Measurements from ENCODE around the gene EFCAB7. TPM values are rescaled to one million over a fixed set of nuclear protein-coding genes. Genes with fewer than 3 reads are reported as not detected.

EFCAB7 gene
- total and polyA plus RNA-seq, 2 donors (not counting 3 experiments of a cell fraction or from before 2014, with no cell fraction given): 1.4 to 7.1 TPM

DNA sequence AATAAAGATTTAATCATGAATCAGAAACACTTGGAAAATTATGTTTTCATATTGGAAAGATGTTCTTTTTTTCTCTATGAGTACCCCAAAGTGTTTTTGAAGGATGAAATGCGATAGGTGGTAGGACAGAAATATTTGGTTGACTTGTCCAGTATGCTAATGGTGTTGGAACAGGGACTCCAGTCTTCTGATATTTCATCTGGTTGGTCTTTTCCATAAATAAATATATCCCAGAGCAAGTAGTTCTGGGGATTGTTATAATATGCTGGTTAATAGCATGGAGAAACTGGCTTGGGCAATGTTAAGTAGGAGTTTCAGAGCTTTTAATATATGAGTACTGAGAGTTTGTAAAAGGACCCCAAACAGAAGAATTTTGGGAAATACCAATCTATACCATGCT lies 78.6 kb downstream of the EFCAB7 start:
- FAIRE-seq (no peak), DNase-seq (ENCODE audit: low read depth, low spot score) (no peak)
- H3K4me3 ChIP-seq (replicated peaks in 1 of 3; ENCODE audit: insufficient read depth in 1 of 3, low read depth in 1 of 3, low read length in 3 of 3): no peak overlapping the region
- TF ChIP-seq, protein P1, sequence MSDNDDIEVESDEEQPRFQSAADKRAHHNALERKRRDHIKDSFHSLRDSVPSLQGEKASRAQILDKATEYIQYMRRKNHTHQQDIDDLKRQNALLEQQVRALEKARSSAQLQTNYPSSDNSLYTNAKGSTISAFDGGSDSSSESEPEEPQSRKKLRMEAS (IDR thresholded peaks at IDR 0.05; ENCODE audit: insufficient read depth, insufficient read length): no peak
- TF ChIP-seq POLR2AphosphoS5 (IDR thresholded peaks at IDR 0.05; ENCODE audit: insufficient read depth, low read depth, low read length): no peak
- no peak for TF ChIP-seq GATA2 (IDR thresholded peaks at IDR 0.05; ENCODE audit: insufficient read depth, insufficient read length, low read depth, low read length)
- dilution Hi-C loops (cut with MboI; ENCODE audit: extremely low pct_ligation_motif_present, low sequenced_read_pairs) (no loop called here), intact Hi-C loops (cut with micrococcal nuclease) (no loop called here)
- H4K20me1 ChIP-seq (replicated peaks; ENCODE audit: control insufficient read depth, extremely low read depth, insufficient read depth, low read length): no peaks in the 10 kb centered on the region
- no peaks in the 10 kb centered on the region for H3K4me1 ChIP-seq (ENCODE audit: control insufficient read depth, extremely low read depth, insufficient read depth, low read length)
- no peaks in the 10 kb centered on the region for H3K9me1 ChIP-seq (replicated peaks; ENCODE audit: control insufficient read depth, extremely low read depth, insufficient read depth, low read length)
- ChIA-PET POLR2A (no interaction called here), CTCF (no interaction called here)
- no peak overlapping the region for H3K9ac ChIP-seq (replicated peaks; ENCODE audit: extremely low read depth, insufficient read depth, low read length)
- H3K4me2 ChIP-seq (ENCODE audit: insufficient read depth, low read length): no peak overlapping the region
- H3K27ac ChIP-seq (ENCODE audit: insufficient read depth, low read depth, low read length): no peak overlapping the region
- H2AFZ ChIP-seq (ENCODE audit: low read depth, low read length): no peak overlapping the region
- no peaks in the 10 kb centered on the region for H3K27me3 ChIP-seq (ENCODE audit: control insufficient read depth in 2 of 2, insufficient read depth in 2 of 2, low read length in 2 of 2)
- BruUV-seq (replicated peaks): no TSS peak
- no peaks in the 10 kb centered on the region for H3K9me3 ChIP-seq (replicated peaks; ENCODE audit: control insufficient read depth, insufficient read depth, low read length)
- H3K79me2 ChIP-seq (ENCODE audit: control insufficient read depth, insufficient read depth, low read length): no peaks in the 10 kb centered on the region
- H3K36me3 ChIP-seq (ENCODE audit: control insufficient read depth in 2 of 2, extremely low read depth in 1 of 2, insufficient read depth in 2 of 2, low read length in 2 of 2): no peaks in the 10 kb centered on the region

DNA sequence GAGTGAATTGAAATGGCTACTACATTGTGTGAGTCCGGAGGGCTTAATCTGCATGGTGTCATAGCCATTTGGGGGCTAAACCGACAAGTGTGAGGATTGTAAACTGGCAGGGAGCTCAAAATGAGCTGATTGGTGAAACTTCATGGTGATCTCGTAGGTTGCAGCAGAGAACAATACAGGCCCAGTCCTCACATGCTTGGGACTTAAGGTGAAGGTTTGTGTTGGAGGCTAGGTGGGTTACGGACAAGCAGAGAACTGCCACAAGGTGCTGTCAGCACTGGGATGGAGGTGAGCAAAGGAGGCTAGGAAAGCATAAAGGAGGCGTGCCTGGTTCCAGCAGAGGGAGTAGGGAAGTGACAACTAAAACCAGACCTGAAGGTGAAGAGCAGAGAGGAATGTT lies 79.3 kb downstream of the EFCAB7 start:
- TF ChIP-seq MYC (IDR thresholded peaks at IDR 0.05; ENCODE audit: low read depth, low read length): no peak
- TF ChIP-seq POLR2AphosphoS5 (IDR thresholded peaks at IDR 0.05; ENCODE audit: insufficient read depth, low read depth, low read length): no peak
- no peak for TF ChIP-seq GATA2 (IDR thresholded peaks at IDR 0.05; ENCODE audit: insufficient read depth, insufficient read length, low read depth, low read length)
- TF ChIP-seq, protein P1 (IDR thresholded peaks at IDR 0.05; ENCODE audit: insufficient read depth, insufficient read length): no peak
- no peak for TF ChIP-seq FOS (IDR thresholded peaks at IDR 0.05; ENCODE audit: borderline replicate concordance, insufficient read depth, low read length)
- TF ChIP-seq JUN (IDR thresholded peaks at IDR 0.05; ENCODE audit: borderline replicate concordance, insufficient read depth, insufficient read length, low read depth): no peak
- TF ChIP-seq POLR2A (IDR thresholded peaks at IDR 0.05; ENCODE audit: low read depth, low read length): no peak
- no peak for TF ChIP-seq EZH2 (IDR thresholded peaks at IDR 0.05; ENCODE audit: borderline replicate concordance, low read depth, low read length, severe bottlenecking)
- TF ChIP-seq, protein P2, sequence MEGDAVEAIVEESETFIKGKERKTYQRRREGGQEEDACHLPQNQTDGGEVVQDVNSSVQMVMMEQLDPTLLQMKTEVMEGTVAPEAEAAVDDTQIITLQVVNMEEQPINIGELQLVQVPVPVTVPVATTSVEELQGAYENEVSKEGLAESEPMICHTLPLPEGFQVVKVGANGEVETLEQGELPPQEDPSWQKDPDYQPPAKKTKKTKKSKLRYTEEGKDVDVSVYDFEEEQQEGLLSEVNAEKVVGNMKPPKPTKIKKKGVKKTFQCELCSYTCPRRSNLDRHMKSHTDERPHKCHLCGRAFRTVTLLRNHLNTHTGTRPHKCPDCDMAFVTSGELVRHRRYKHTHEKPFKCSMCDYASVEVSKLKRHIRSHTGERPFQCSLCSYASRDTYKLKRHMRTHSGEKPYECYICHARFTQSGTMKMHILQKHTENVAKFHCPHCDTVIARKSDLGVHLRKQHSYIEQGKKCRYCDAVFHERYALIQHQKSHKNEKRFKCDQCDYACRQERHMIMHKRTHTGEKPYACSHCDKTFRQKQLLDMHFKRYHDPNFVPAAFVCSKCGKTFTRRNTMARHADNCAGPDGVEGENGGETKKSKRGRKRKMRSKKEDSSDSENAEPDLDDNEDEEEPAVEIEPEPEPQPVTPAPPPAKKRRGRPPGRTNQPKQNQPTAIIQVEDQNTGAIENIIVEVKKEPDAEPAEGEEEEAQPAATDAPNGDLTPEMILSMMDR (IDR thresholded peaks at IDR 0.05; ENCODE audit: extremely low read depth in 1 of 2, insufficient read depth in 1 of 2, low read depth in 1 of 2, low read length in 2 of 2): no peak
- BruUV-seq (replicated peaks): no TSS peak
- no peaks in the 10 kb centered on the region for H3K9me1 ChIP-seq (replicated peaks; ENCODE audit: control insufficient read depth, extremely low read depth, insufficient read depth, low read length)
- no peak overlapping the region for H2AFZ ChIP-seq (ENCODE audit: low read depth, low read length)
- H3K27ac ChIP-seq (ENCODE audit: insufficient read depth, low read depth, low read length): no peak overlapping the region
- no peaks in the 10 kb centered on the region for H3K27me3 ChIP-seq (ENCODE audit: control insufficient read depth in 2 of 2, insufficient read depth in 2 of 2, low read length in 2 of 2)
- DNase-seq (ENCODE audit: low read depth, low spot score) (no peak), FAIRE-seq (no peak)
- no peak overlapping the region for H3K9ac ChIP-seq (replicated peaks; ENCODE audit: extremely low read depth, insufficient read depth, low read length)
- no peak overlapping the region for H3K4me2 ChIP-seq (ENCODE audit: insufficient read depth, low read length)
- ChIA-PET CTCF (no interaction called here), POLR2A (no interaction called here)
- intact Hi-C loops (cut with micrococcal nuclease) (no loop called here), dilution Hi-C loops (cut with MboI; ENCODE audit: extremely low pct_ligation_motif_present, low sequenced_read_pairs) (no loop called here)
- no peak overlapping the region for H3K4me3 ChIP-seq (replicated peaks in 1 of 3; ENCODE audit: insufficient read depth in 1 of 3, low read depth in 1 of 3, low read length in 3 of 3)
- no peaks in the 10 kb centered on the region for H4K20me1 ChIP-seq (replicated peaks; ENCODE audit: control insufficient read depth, extremely low read depth, insufficient read depth, low read length)
- H3K36me3 ChIP-seq (ENCODE audit: control insufficient read depth in 2 of 2, extremely low read depth in 1 of 2, insufficient read depth in 2 of 2, low read length in 2 of 2): no peaks in the 10 kb centered on the region
- H3K4me1 ChIP-seq (ENCODE audit: control insufficient read depth, extremely low read depth, insufficient read depth, low read length): no peaks in the 10 kb centered on the region
- no peaks in the 10 kb centered on the region for H3K9me3 ChIP-seq (replicated peaks; ENCODE audit: control insufficient read depth, insufficient read depth, low read length)
- H3K79me2 ChIP-seq (ENCODE audit: control insufficient read depth, insufficient read depth, low read length): no peaks in the 10 kb centered on the region

Measured in endothelial cell of umbilical vein (primary cell).